Inferior parietal cortex (tissue), 1 donor: Measurements from ENCODE around the gene VDR.

Experiments
- DNase-seq: peaks from one replicate; pipeline ENCODE4 v3.0.0-alpha.2; 2016; ENCODE audit errors: extremely low spot score

The VDR gene

GRCh38 chr12:47904713-47905709 is at the start of gene VDR:
TSS of gene VDR (minus strand) at chr12:47904994. CDS start at chr12:47879113, 25,881 bp downstream.
- no peak for DNase-seq

DNA sequence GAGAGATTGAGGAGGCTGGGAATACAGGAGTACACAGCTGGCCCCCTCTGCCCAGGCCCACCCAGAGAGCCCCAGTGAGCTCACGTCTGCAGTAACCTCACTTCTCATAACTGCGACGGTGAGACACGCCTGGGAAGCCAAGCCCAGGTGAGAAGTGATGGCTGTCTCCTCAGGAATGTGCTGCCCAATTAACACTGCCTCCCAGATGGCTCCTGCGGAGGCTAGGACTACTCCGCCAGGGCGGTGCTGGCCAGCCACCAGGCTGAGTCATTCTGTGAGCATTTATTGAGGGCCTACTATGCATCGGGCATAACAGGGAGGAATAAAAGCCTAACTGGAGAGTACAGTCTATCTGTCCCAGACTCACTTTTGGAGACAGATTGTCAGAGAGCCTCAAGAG is 49.3 kb upstream of the VDR start:
- DNase-seq: no peak

DNA sequence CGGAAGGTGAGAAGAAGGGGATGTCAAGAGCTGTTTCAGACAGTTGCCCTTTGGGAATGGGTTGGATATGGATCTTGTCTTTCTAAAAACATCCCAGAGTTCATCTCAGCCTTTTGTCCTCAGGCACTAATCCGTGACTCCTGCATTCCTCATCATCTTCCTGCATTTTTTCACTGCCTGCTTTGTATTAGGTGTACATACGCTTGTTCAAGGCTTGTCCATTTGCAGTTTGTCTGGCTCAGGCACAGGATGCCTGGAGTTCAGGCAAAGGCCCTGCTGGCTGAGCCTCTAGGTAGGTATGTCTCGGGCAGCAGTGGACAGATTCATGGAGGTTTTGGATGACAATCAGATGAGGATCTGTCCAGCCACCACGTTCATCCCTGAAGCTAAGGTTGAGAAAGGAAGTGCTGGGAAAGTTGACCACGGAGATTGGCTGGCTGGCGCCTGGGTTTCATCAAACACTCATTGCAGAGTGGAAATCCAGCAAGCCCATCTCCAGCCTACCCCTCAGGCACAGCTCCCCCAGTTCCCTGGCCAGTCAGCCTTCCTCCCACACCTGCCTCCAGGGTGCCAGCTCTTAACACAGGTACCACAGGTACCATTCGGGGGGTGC is 46.2 kb upstream of the VDR start:
- DNase-seq: no peak

- DNase-seq: peak; percentile 47
These were observed 44.9 kb upstream of the VDR start for GRCh38 chr12:47949441-47950341.

DNA sequence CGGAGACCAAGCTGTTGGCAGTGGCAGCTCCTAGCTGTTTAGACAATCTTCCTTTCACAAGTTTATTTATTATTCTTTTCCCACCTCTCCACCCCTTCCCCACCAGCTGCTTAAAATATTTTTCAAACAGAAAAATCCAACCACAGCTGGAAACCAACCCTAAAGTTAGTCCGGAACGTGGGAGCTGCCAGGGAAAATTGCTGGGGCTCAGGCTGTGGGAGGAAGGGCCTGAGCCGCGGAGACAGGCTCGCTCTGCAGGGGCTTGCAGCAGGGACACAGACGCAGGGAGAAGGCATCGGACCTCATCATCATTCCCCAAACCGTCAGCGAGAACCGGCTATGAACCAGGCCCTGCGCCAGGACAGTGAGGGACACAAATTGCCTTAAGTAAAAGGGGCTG is 42.5 kb upstream of the VDR start:
- DNase-seq: no peak

DNA sequence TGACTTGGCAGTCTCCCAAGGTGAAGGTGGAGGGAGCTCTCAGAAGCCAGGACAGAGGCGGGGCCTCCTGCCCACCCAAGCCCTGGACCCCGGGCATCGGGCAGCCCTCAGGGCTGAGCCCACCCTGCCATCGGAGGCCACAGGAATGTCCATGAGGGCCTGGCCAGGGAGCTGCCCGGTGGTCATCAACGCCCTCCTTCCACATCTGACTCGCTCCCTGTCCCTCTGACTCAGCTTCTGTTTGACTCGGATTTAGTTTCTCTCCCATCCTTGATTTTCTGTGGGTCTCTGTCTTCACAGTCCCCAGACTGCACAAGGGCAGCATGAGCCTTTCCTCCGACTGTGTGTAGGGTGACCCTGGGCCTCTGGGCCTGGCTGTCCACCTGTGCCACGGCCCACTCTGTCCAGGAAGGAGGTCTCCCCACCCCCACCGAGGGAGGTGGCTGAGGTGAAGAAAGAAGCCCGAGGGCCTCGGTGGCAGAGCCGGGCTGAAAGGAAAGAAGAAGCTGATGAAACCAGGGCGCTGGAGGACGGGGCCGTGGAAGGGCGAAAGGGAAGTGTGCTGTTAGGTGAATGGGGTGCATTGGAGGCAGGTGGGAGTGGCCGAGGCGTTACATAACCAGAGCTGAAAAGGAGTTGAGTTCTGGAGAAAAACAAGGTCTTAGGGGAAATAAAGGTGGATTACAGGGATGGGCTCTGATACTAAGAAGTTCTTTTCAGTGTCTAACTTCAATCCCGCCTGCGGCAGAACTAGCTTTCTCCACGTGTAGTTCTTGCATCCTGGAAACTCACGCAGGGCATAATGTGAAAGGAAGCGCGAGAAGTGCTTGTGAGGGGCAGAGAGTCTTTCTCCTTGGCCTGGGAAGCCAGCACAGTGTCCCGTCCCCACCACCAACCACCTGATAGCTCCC is 41.9 kb upstream of the VDR start:
- DNase-seq: no peak

GRCh38 chr12:47945341-47945728 is 40.5 kb upstream of the VDR start:
- DNase-seq: no peak

GRCh38 chr12:47944685-47945340 is 40.0 kb upstream of the VDR start:
- no peak for DNase-seq

GRCh38 chr12:47943623-47944340 is 39.0 kb upstream of the VDR start:
- DNase-seq: no peak

DNA sequence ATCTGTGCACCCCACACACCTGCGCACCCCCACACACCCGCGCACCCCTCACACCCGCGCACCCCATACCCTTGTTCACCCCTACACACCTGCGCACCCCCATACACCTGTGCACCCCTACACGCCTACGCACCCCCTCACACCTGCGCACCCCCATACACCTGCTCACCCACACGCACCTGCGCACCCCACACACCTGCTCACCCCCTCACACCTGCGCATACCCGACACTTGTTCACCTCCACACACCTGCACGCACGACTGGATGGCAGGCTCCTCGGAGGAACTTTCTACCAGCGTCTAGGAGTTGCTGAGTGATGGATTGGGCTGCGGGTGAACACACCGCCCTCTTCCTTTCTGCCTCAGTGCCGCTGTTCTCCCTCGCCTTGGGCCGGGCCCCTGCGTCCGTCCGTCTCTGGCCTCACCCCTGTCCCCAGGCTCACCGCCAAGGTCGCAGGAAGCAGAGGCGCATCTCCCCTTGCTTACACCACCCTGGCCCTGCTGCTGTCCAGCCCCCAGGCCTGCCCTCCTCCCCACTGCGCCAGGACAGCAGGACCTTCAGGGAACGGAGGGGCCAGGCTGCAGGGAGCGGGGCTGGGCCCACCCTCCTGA is 37.9 kb upstream of the VDR start:
- DNase-seq: no peak

DNA sequence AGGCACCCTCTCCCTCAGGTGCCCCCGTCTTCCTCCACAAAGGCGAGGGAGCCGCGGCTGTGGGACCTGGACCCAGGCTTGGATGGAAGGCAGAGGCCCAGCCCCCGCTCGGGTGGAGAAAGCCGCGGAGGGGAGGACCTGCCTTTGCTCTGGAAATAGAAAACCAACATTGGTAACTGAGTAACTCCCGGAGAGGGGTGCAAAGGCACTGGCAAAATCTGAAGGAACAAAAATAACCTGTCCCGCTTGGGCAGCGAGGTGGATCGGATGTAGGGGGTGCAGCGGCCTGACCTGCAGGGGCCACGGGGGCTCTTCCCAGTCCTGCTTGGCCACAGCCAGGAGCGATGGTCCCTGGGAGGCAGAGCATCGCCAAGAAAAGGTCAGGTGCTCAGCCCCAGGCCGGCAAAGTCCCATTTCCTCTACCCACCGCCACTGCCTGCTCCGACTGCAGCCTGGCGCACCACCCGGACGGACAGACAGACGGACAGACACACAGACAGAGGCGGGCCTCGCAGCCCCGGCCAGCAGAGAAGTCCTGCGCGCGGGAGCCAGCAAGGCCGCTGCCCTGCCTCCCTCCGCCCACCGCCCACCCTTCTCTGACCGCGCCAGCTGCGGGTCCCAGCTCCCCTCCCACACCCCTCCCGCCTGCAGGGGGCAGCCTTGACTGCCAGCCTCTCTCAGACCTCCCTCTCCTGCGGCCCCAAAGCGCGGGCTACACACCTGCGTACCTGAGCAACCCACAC is 37.2 kb upstream of the VDR start:
- no peak for DNase-seq

GRCh38 chr12:47941475-47941780 is 36.6 kb upstream of the VDR start:
- no peak for DNase-seq

DNA sequence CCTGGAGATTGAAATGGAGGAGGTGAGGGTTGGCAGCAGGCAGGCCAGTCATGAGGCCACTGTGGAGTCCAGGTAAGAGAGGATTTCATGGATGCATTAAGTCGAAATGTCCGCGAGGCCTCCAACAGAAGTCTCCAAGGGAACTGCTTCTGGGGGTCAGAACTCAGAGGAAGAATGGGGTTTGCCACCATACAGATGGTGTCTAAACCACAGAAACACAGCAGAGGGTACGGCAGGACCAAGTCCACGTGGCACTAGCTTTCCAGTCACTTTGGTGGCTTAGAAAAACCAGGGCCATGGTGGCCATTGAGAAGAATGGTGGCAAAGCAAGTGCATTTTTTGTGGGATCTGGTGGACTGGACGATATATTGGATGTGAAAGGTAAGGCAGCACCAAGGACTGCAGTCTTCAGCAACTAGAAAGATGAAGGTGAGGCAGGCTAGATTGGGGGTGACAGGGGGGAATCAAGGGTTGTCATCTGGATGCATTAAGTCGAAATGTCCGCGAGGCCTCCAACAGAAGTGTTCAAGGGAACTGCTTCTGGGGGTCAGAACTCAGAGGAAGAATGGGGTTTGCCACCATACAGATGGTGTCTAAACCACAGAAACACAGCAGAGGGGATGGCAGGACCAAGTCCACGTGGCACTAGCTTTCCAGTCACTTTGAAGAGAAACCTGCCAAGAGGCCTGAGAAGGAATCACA is 36.1 kb upstream of the VDR start:
- DNase-seq: no peak

GRCh38 chr12:47939009-47939601 is 34.3 kb upstream of the VDR start:
- DNase-seq: no peak

DNA sequence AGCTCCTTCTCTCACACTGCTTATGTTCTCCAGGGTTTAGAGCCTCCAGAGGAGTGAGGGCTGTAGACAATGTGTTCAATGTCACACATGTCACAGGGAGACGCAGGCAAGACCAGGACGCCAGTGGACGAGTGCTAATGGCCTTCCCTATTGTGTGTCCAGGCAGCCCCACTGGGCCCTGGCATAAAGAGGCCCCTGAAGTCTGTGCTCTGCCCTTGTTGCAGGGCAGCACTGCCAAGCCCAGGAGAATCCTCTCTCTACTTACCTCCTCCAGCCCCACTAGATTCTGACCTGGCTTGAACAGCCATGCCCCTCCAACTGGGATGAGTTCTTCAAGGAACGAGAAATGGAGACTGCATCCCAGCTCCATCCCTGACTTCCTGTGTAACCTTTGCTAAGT is 33.8 kb upstream of the VDR start:
- no peak for DNase-seq

DNA sequence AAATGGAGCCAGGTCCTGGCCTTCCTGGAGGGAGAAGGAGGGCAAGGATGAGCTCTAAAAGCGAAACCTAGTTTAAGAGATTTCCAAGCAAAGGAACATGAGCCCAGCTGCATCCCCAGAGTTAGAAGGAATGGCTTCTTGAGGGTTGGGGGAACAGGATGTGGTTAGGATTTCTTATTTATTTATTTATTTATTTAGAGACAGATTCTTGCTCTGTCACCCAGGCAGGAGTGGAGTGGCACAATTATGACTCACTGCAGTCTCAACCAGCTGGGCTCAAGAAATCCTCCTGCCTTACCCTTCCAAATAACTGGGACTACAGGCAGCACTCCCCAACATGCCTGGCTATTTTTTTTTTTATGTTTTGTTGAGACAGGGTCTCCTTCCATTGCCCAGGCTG is 33.3 kb upstream of the VDR start:
- DNase-seq: no peak

- DNase-seq: no peak
These were observed 30.4 kb upstream of the VDR start for GRCh38 chr12:47935184-47935583.

DNA sequence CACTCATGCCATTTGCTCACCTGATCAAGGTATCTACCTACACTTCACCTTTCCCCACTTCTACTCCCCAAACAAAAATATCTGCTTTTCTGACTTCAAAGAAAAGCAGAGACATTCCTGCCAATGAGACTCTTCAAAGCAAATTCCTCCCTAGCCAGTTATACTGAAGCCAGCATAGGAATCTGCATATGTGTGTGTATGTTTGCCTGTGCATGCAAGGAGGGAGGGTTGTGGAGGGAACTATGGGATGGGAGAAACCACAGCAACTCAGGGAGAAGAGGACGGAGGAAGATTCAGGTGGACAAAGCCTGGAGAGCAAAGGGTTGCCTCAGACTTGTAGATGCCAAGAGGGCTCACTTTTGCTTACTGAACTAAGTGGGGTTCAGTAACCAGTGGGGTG is 26.4 kb upstream of the VDR start:
- DNase-seq: no peak
